HUES64 (cell line): Measurements from ENCODE around the gene GBP1. TPM values are rescaled to one million over a fixed set of nuclear protein-coding genes. Genes with fewer than 3 reads are reported as not detected.

Experiments
- H3K27ac ChIP-seq: 2 replicates; pipeline ENCODE4 v1.7.0; 2013; ENCODE audit warnings: low read depth, low read length, inconsistent platforms
- H3K27me3 ChIP-seq: 2 replicates; pipeline ENCODE4 v1.6.1; 2013; ENCODE audit warnings: mild to moderate bottlenecking, low read length; ENCODE audit not compliant: insufficient read depth
- H3K36me3 ChIP-seq: 2 replicates; pipeline ENCODE4 v1.6.1; 2013; ENCODE audit warnings: mild to moderate bottlenecking, low read length; ENCODE audit not compliant: insufficient read depth
- H3K4me1 ChIP-seq: 2 replicates; pipeline ENCODE4 v1.6.1; 2013; ENCODE audit warnings: mild to moderate bottlenecking, low read length, moderate library complexity; ENCODE audit not compliant: insufficient read depth
- H3K4me3 ChIP-seq: 2 replicates; pipeline ENCODE4 v1.5.1; 2013; ENCODE audit warnings: mild to moderate bottlenecking, low read length, moderate library complexity
- H3K9ac ChIP-seq: 2 replicates; pipeline ENCODE4 v1.6.1; 2013; ENCODE audit warnings: mild to moderate bottlenecking, low read depth, low read length
- H3K9me3 ChIP-seq: 2 replicates; pipeline ENCODE4 v1.6.1; 2013; ENCODE audit warnings: low read depth, low read length; ENCODE audit not compliant: insufficient read depth
- WGBS: fragments of 150-250, 120-280 bp; methylation state at CpG from one replicate; pipeline ENCODE4 v1.1.7; 2013; ENCODE audit warnings: missing lambda C conversion rate; 5-methylcytosine and 5-hydroxymethylcytosine counted together
- polyA plus RNA-seq, 2 experiments: library from polyadenylated mRNA; stranded (reverse); fragments of 50-300 nt; gene quantifications; one replicate each; pipeline ENCODE4 v1.2.3, GENCODE V29; 2013

The GBP1 gene
- not detected for polyA plus RNA-seq (2013, experiment 1 of 2)
- not detected for polyA plus RNA-seq (2013, experiment 2 of 2)

- no peaks in the 10 kb centered on the region for H3K36me3 ChIP-seq
- 92% methylated on average over 3 of the region's 4 CpGs for WGBS
- no peaks in the 10 kb centered on the region for H3K27me3 ChIP-seq
- H3K4me3 ChIP-seq, result no peak within 1 kb of the TSS; the same call in 1 of the 2 replicates
- H3K9ac ChIP-seq, result no peak within 1 kb of the TSS
- no peaks in the 10 kb centered on the region for H3K4me1 ChIP-seq
- H3K27ac ChIP-seq, result no peak within 1 kb of the TSS
- H3K9me3 ChIP-seq, result no peaks in the 10 kb centered on the region
Measured at GRCh38 chr1:89065079-89065868, at the start of gene GBP1. Gene GBP1, minus strand, starts transcription at chr1:89065208. Its CDS starts 1,974 bp downstream, at chr1:89063234.

GRCh38 chr1:89114662-89115061 is 49.7 kb upstream of the GBP1 start:
- H3K36me3 ChIP-seq, result no peaks in the 10 kb centered on the region

GRCh38 chr1:89112871-89113613 is 48.0 kb upstream of the GBP1 start:
- no peak overlapping the region for H3K4me3 ChIP-seq
- H3K36me3 ChIP-seq, result no peaks in the 10 kb centered on the region
- WGBS, result 89% methylated on average over 4 of the region's 5 CpGs
- no peaks in the 10 kb centered on the region for H3K27me3 ChIP-seq
- no peaks in the 10 kb centered on the region for H3K4me1 ChIP-seq
- H3K9me3 ChIP-seq, result no peaks in the 10 kb centered on the region
- H3K27ac ChIP-seq, result no peak overlapping the region
- H3K9ac ChIP-seq, result no peak overlapping the region

More at GRCh38 chr1:89114662-89115061, 49.7 kb upstream of the GBP1 start:
- Histone ChIP-seq H3K9ac (no peak overlapping the region), H3K4me1 (no peaks in the 10 kb centered on the region), H3K9me3 (no peaks in the 10 kb centered on the region), H3K4me3 (no peak overlapping the region), H3K27ac (no peak overlapping the region), H3K27me3 (no peaks in the 10 kb centered on the region)
- 89% methylated on average over 2 of the region's 2 CpGs for WGBS

- no peaks in the 10 kb centered on the region for H3K9me3 ChIP-seq
- no peak overlapping the region for H3K27ac ChIP-seq
- WGBS, result 91% methylated on average over 17 of the region's 17 CpGs
- no peak overlapping the region for H3K9ac ChIP-seq
- H3K36me3 ChIP-seq, result no peaks in the 10 kb centered on the region
- no peaks in the 10 kb centered on the region for H3K27me3 ChIP-seq
- peaks cover 3% of the 10 kb centered on the region; the same call in 1 of the 2 replicates for H3K4me1 ChIP-seq
- H3K4me3 ChIP-seq, result no peak overlapping the region
Measured at GRCh38 chr1:89104687-89105086, 39.7 kb upstream of the GBP1 start.

- Histone ChIP-seq H3K36me3 (no peaks in the 10 kb centered on the region), H3K9ac (no peak overlapping the region), H3K27ac (no peak overlapping the region), H3K27me3 (no peaks in the 10 kb centered on the region), H3K9me3 (no peaks in the 10 kb centered on the region), H3K4me1 (peaks cover 3% of the 10 kb centered on the region; the same call in 1 of the 2 replicates), H3K4me3 (no peak overlapping the region)
- WGBS, result 93% methylated on average over 2 of the region's 2 CpGs
Measured at GRCh38 chr1:89104147-89104546, 39.1 kb upstream of the GBP1 start.

- Histone ChIP-seq H3K9ac (no peak overlapping the region), H3K36me3 (no peaks in the 10 kb centered on the region), H3K27ac (no peak overlapping the region), H3K27me3 (no peaks in the 10 kb centered on the region), H3K4me3 (no peak overlapping the region), H3K4me1 (peaks cover 3% of the 10 kb centered on the region; the same call in 1 of the 2 replicates), H3K9me3 (0 out of 2 replicates have a peak, but pooled peaks cover 4% of the 10 kb centered on the region)
Measured at GRCh38 chr1:89102021-89102420, 37.0 kb upstream of the GBP1 start.

GRCh38 chr1:89100412-89100811 is 35.4 kb upstream of the GBP1 start:
- H3K4me1 ChIP-seq, result peaks cover 3% of the 10 kb centered on the region; the same call in 1 of the 2 replicates
- 89% methylated on average over 3 of the region's 3 CpGs for WGBS

GRCh38 chr1:89098857-89099256 is 33.8 kb upstream of the GBP1 start:
- no peak overlapping the region for H3K4me3 ChIP-seq
- H3K36me3 ChIP-seq, result no peaks in the 10 kb centered on the region
- WGBS, result 94% methylated on average over 3 of the region's 3 CpGs
- H3K9me3 ChIP-seq, result peaks cover 10% of the 10 kb centered on the region; the same call in 1 of the 2 replicates
- H3K27ac ChIP-seq, result no peak overlapping the region
- peaks cover 3% of the 10 kb centered on the region; the same call in 1 of the 2 replicates for H3K4me1 ChIP-seq
- no peak overlapping the region for H3K9ac ChIP-seq
- no peaks in the 10 kb centered on the region for H3K27me3 ChIP-seq

More at GRCh38 chr1:89100412-89100811, 35.4 kb upstream of the GBP1 start:
- H3K36me3 ChIP-seq, result no peaks in the 10 kb centered on the region
- no peak overlapping the region for H3K4me3 ChIP-seq
- no peak overlapping the region for H3K9ac ChIP-seq
- H3K27me3 ChIP-seq, result no peaks in the 10 kb centered on the region
- no peak overlapping the region for H3K27ac ChIP-seq
- H3K9me3 ChIP-seq, result peaks cover 10% of the 10 kb centered on the region; the same call in 1 of the 2 replicates

- 94% methylated on average over 1 of the region's 2 CpGs for WGBS
- Histone ChIP-seq H3K36me3 (no peaks in the 10 kb centered on the region), H3K27ac (no peak overlapping the region), H3K4me1 (0 out of 2 replicates have a peak, but pooled peaks cover under 1% of the 10 kb centered on the region), H3K27me3 (no peaks in the 10 kb centered on the region), H3K9ac (no peak overlapping the region), H3K9me3 (peaks cover 10% of the 10 kb centered on the region; the same call in 1 of the 2 replicates), H3K4me3 (no peak overlapping the region)
Measured at GRCh38 chr1:89095737-89096136, 30.7 kb upstream of the GBP1 start.

- H3K9ac ChIP-seq, result no peak overlapping the region
- no CpG with 5 or more reads among the region's 1 CpG for WGBS
- no peak overlapping the region for H3K4me3 ChIP-seq
- H3K36me3 ChIP-seq, result no peaks in the 10 kb centered on the region
- no peak overlapping the region for H3K27ac ChIP-seq
- H3K27me3 ChIP-seq, result no peaks in the 10 kb centered on the region
- no peaks in the 10 kb centered on the region for H3K9me3 ChIP-seq
- peaks cover 7% of the 10 kb centered on the region; the same call in 1 of the 2 replicates for H3K4me1 ChIP-seq
Measured at GRCh38 chr1:89089962-89090361, 25.0 kb upstream of the GBP1 start.

- Histone ChIP-seq H3K9ac (no peak overlapping the region), H3K27ac (no peak overlapping the region)
- 93% methylated on average over 9 of the region's 10 CpGs for WGBS
Measured at GRCh38 chr1:89088572-89088971, 23.6 kb upstream of the GBP1 start.

More at GRCh38 chr1:89088572-89088971, 23.6 kb upstream of the GBP1 start:
- Histone ChIP-seq H3K4me3 (no peak overlapping the region), H3K27me3 (no peaks in the 10 kb centered on the region), H3K9me3 (no peaks in the 10 kb centered on the region), H3K4me1 (peaks cover 7% of the 10 kb centered on the region; the same call in 1 of the 2 replicates), H3K36me3 (no peaks in the 10 kb centered on the region)
